Loucy (cell line): ENCODE results near the gene TTLL5.

Experiments used
- H2AFZ ChIP-seq: fragments of 200-600 bp; sonication (generic); 2 replicates; pipeline ENCODE4 v1.6.0; 2016; ENCODE audit warnings: antibody characterized with exemption, mild to moderate bottlenecking, low read length, moderate library complexity
- H3F3A ChIP-seq: fragments of 200-600 bp; 2 replicates; pipeline ENCODE4 v1.6.0; 2016; ENCODE audit warnings: antibody characterized with exemption, low read depth, mild to moderate bottlenecking
- H3K27me3 ChIP-seq: fragments of 200-600 bp; sonication (generic); 2 replicates; pipeline ENCODE4 v1.6.1; 2014; ENCODE audit warnings: low read length, mild to moderate bottlenecking; ENCODE audit not compliant: insufficient read depth, poor library complexity, severe bottlenecking
- H3K36me3 ChIP-seq: fragments of 200-600 bp; sonication (generic); 2 replicates; pipeline ENCODE4 v1.6.1; 2016; ENCODE audit warnings: low read length; ENCODE audit not compliant: insufficient read depth
- H3K4me1 ChIP-seq: fragments of 200-600 bp; sonication (generic); 2 replicates; pipeline ENCODE4 v1.5.1; 2014; ENCODE audit warnings: low read length, mild to moderate bottlenecking; ENCODE audit not compliant: insufficient read depth, poor library complexity, severe bottlenecking
- H3K4me2 ChIP-seq: fragments of 200-600 bp; sonication (generic); 2 replicates; pipeline ENCODE4 v1.6.0; 2014; ENCODE audit warnings: antibody characterized with exemption, low read length, low read depth, mild to moderate bottlenecking; ENCODE audit not compliant: poor library complexity, severe bottlenecking
- H3K4me3 ChIP-seq: fragments of 200-600 bp; sonication (generic); 2 replicates; pipeline ENCODE4 v1.5.1; 2014; ENCODE audit warnings: low read length, mild to moderate bottlenecking, mixed read lengths; ENCODE audit not compliant: poor library complexity, severe bottlenecking
- H3K79me2 ChIP-seq: fragments of 200-600 bp; sonication (generic); 2 replicates; pipeline ENCODE4 v1.6.1; 2014; ENCODE audit warnings: low read length; ENCODE audit not compliant: insufficient read depth
- H3K9ac ChIP-seq: fragments of 200-600 bp; sonication (generic); 2 replicates; pipeline ENCODE4 v1.6.0; 2014; ENCODE audit warnings: mild to moderate bottlenecking, low read depth, low read length, moderate library complexity; ENCODE audit not compliant: poor library complexity, severe bottlenecking
- H3K9me2 ChIP-seq: fragments of 200-600 bp; sonication (generic); replicated peaks from 2 replicates; pipeline ENCODE4 v1.6.1; 2016; ENCODE audit warnings: low read depth, low read length, mixed read lengths
- H3K9me3 ChIP-seq: fragments of 200-600 bp; sonication (generic); 2 replicates; pipeline ENCODE4 v1.6.1; 2014; ENCODE audit warnings: mild to moderate bottlenecking, antibody characterized with exemption, low read length, low read depth; ENCODE audit not compliant: insufficient read depth
- H4K20me1 ChIP-seq: fragments of 200-600 bp; sonication (generic); 2 replicates; pipeline ENCODE4 v1.6.0; 2014; ENCODE audit warnings: antibody characterized with exemption, low read length, mild to moderate bottlenecking; ENCODE audit not compliant: insufficient read depth, poor library complexity, severe bottlenecking
- EZH2phosphoT487 ChIP-seq: fragments of 200-600 bp; IDR thresholded peaks from 2 replicates; pipeline ENCODE4 v1.6.1; 2018; ENCODE audit warnings: antibody characterized with exemption, mild to moderate bottlenecking, moderate library complexity, borderline replicate concordance
- TF ChIP-seq, protein P1 (sequence below): fragments of 200-600 bp; sonication (generic); conservative IDR thresholded peaks from 2 replicates; pipeline ENCODE4 v1.5.1; 2014; ENCODE audit warnings: mild to moderate bottlenecking, antibody characterized with exemption, low read length

TTLL5 gene

DNA sequence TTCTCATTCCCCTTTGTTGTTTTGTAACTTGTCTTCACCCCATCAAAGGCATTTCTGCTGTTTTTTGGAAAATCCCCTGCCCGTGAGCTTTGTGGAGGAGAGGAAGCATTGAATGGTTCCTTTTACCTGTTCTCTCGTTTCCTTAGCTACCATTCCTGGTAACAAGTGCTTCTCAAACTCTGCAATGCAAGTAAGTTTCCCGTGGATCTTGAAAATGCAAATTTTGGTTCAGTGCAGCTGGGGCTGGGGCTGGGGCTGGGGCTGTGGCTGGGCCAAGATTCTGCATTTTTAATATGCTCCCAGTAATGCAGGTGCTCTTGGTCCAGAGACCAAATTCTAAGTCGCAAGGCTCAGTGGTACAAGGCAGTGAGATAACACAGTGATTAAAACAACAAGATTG lies 151.6 kb downstream of the TTLL5 start:
- H3K27me3 ChIP-seq: no peaks in the 10 kb centered on the region
- H3K4me3 ChIP-seq: no peak overlapping the region
- no peaks in the 10 kb centered on the region for H3K79me2 ChIP-seq
- no peaks in the 10 kb centered on the region for H3K9me2 ChIP-seq
- no peaks in the 10 kb centered on the region for H3F3A ChIP-seq
- H3K4me1 ChIP-seq: no peaks in the 10 kb centered on the region
- no peak for TF ChIP-seq EZH2phosphoT487
- TF ChIP-seq, protein P1, sequence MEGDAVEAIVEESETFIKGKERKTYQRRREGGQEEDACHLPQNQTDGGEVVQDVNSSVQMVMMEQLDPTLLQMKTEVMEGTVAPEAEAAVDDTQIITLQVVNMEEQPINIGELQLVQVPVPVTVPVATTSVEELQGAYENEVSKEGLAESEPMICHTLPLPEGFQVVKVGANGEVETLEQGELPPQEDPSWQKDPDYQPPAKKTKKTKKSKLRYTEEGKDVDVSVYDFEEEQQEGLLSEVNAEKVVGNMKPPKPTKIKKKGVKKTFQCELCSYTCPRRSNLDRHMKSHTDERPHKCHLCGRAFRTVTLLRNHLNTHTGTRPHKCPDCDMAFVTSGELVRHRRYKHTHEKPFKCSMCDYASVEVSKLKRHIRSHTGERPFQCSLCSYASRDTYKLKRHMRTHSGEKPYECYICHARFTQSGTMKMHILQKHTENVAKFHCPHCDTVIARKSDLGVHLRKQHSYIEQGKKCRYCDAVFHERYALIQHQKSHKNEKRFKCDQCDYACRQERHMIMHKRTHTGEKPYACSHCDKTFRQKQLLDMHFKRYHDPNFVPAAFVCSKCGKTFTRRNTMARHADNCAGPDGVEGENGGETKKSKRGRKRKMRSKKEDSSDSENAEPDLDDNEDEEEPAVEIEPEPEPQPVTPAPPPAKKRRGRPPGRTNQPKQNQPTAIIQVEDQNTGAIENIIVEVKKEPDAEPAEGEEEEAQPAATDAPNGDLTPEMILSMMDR: no peak
- no peak overlapping the region for H3K9ac ChIP-seq
- no peaks in the 10 kb centered on the region for H3K9me3 ChIP-seq
- no peak overlapping the region for H3K4me2 ChIP-seq
- H2AFZ ChIP-seq: no peak overlapping the region
- peaks cover 1% of the 10 kb centered on the region; the same call in 1 of the 2 replicates for H3K36me3 ChIP-seq
- no peaks in the 10 kb centered on the region for H4K20me1 ChIP-seq

DNA sequence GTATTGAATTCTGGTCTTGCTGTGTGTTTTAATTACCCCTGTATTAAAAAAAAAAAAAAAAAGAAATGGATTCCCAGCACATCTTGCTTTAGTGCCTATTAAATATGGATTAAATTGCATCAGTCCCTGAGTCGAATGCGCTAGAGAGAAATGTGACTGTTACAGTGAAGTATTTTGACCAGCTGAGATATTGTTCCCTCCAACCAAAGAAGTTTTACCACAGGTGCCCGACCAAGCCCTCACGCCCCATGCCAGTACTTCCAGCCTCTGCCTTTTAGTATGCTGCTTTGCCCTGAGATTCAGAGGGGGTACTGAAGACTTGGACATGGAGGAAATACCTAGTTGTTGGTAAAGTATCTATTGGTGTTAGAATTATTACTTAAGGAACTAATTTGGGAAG lies 159.7 kb downstream of the TTLL5 start:
- H3K4me2 ChIP-seq: no peak overlapping the region
- H3K9me3 ChIP-seq: no peaks in the 10 kb centered on the region
- no peak overlapping the region for H3K4me3 ChIP-seq
- H3F3A ChIP-seq: no peaks in the 10 kb centered on the region
- no peaks in the 10 kb centered on the region for H3K9me2 ChIP-seq
- TF ChIP-seq, protein P1: no peak
- TF ChIP-seq EZH2phosphoT487: no peak
- no peak overlapping the region for H2AFZ ChIP-seq
- H3K4me1 ChIP-seq: peaks cover 1% of the 10 kb centered on the region
- H3K9ac ChIP-seq: no peak overlapping the region
- peaks cover 21% of the 10 kb centered on the region; the same call in 1 of the 2 replicates for H3K36me3 ChIP-seq
- no peaks in the 10 kb centered on the region for H3K79me2 ChIP-seq
- H4K20me1 ChIP-seq: no peaks in the 10 kb centered on the region
- no peaks in the 10 kb centered on the region for H3K27me3 ChIP-seq

DNA sequence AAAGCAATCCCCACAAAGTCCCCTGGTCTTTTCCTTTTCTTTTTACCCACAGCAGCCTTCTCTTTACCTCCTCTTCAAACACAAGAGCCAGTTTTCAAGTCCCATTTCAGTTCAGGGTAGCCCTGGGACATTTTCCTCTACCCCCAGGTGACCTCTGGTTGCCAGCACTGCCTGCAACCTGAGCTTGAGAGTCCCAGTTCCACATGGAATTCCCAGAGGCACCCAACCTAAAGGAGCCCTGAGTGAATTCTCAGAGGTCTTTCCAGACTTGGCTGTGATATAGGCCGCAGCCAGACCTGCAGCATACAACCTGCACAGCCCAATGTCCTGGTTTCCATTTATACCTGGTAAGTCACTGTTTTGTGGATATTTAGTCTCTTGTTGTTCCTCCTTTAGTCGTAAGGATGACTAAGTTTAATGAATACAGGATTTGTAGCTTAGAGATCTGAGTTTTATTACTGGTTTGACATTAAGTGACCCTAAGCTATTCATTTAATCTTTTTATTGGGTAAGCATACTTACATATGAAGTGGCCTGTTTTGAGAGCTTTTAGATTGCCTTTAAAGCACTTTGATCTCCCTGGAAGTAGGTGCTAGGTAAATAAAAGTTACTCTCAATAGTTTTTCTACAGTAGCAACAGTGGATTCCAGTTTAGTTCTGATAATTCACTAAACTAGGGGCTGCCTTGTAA lies 160.9 kb downstream of the TTLL5 start:
- H3K9me2 ChIP-seq: no peaks in the 10 kb centered on the region
- no peak overlapping the region for H3K9ac ChIP-seq
- no peak overlapping the region for H2AFZ ChIP-seq
- no peaks in the 10 kb centered on the region for H3F3A ChIP-seq
- TF ChIP-seq EZH2phosphoT487: no peak
- TF ChIP-seq, protein P1: no peak
- H3K4me1 ChIP-seq: peaks cover 6% of the 10 kb centered on the region
- no peaks in the 10 kb centered on the region for H3K27me3 ChIP-seq
- no peaks in the 10 kb centered on the region for H4K20me1 ChIP-seq
- no peaks in the 10 kb centered on the region for H3K79me2 ChIP-seq
- no peak overlapping the region for H3K4me2 ChIP-seq
- H3K36me3 ChIP-seq: peaks cover 21% of the 10 kb centered on the region; the same call in 1 of the 2 replicates
- no peaks in the 10 kb centered on the region for H3K9me3 ChIP-seq
- H3K4me3 ChIP-seq: no peak overlapping the region
